Uterus (tissue), 2 donors: ENCODE data around the gene STOX2.

Experiments
- CTCF ChIP-seq, 4 experiments: fragments of 200-600 bp in 2 of 4; fragments of 450-650 bp in 2 of 4; sonication (generic) in 2 of 4; IDR thresholded peaks; one replicate each; pipeline ENCODE4 v1.5.1; 2016 to 2019; ENCODE audit warnings: antibody characterized with exemption in 4 of 4, mild to moderate bottlenecking in 2 of 4, moderate library complexity in 1 of 4
- POLR2A ChIP-seq, 2 donors: fragments of 450-650 bp; IDR thresholded peaks; one replicate each; pipeline ENCODE4 v1.6.1; 2016; ENCODE audit warnings: antibody characterized with exemption in 2 of 2, mild to moderate bottlenecking in 1 of 2, moderate library complexity in 1 of 2

- TF ChIP-seq CTCF (IDR thresholded peaks at IDR 0.05) (no peak), POLR2A (IDR thresholded peaks at IDR 0.05) (no peak)
Measured at GRCh38 chr4:183909801-183910200, 4.7 kb downstream of the STOX2 start.
